H1 (cell line): ENCODE results near the gene CCP110. TPM values are rescaled to one million over a fixed set of nuclear protein-coding genes. Genes with fewer than 3 reads are reported as not detected.

ENCODE experiments used
- CHD1 ChIP-seq: IDR thresholded peaks from 2 replicates; pipeline ENCODE4 v1.6.1; 2012; ENCODE audit warnings: low read depth, low read length, improper control_type of control experiment
- RFX5 ChIP-seq: IDR thresholded peaks from 2 replicates; pipeline ENCODE4 v1.6.1; 2011; ENCODE audit warnings: low read depth, low read length, improper control_type of control experiment, borderline replicate concordance
- polyA plus RNA-seq, 7 experiments: library from polyadenylated mRNA; depleted of rRNA in 3 of 7; stranded (reverse) in 5 of 7; unstranded in 2 of 7; fragments of >200 nt in 5 of 7; fragments of 200-250 nt in 2 of 7; gene quantifications; 1 replicate in 5 of 7; 2 replicates in 1 of 7; 4 replicates in 1 of 7; pipeline versions ENCODE4 v1.2.1 to v1.2.3, GENCODE V29; 2011 to 2013; ENCODE audit warnings: missing spikeins in 2 of 7, mixed read lengths in 2 of 7
- total RNA-seq: library from RNA; stranded (reverse); fragmentation: NEBNext Ultra II Directional; extraction: Animal tissue kit (Norgen Biotek cat#: 25700); gene quantifications from 2 replicates; pipeline ENCODE4 v1.2.1, GENCODE V29; 2021
- TF ChIP-seq, protein P1 (sequence below): fragments of 300-600 bp; sonication (generic); IDR thresholded peaks from 2 replicates; pipeline ENCODE4 v1.7.1; 2012; ENCODE audit warnings: low read length, moderate library complexity, mild to moderate bottlenecking, inconsistent platforms; ENCODE audit not compliant: insufficient replicate concordance

CCP110 gene
- total and polyA plus RNA-seq, 2 of the 8 experiments (the other 6 are each of a cell fraction or from before 2014, with no cell fraction given), result 3.2 to 19.8 TPM

DNA sequence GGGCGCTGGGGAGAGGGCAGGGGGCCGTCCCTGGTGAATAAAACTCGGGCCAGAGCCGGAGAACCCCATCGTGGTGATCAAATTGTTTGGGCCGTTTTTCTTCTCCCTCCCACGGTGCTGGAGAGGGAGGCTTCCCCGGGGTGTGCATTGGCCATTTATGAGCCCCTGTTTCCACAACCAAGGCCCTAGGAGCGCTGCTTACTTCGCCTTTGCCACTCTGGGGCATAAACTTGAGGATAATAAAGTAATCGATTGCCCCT is 544 bp downstream of the CCP110 start (continued):
- TF ChIP-seq, protein P1, sequence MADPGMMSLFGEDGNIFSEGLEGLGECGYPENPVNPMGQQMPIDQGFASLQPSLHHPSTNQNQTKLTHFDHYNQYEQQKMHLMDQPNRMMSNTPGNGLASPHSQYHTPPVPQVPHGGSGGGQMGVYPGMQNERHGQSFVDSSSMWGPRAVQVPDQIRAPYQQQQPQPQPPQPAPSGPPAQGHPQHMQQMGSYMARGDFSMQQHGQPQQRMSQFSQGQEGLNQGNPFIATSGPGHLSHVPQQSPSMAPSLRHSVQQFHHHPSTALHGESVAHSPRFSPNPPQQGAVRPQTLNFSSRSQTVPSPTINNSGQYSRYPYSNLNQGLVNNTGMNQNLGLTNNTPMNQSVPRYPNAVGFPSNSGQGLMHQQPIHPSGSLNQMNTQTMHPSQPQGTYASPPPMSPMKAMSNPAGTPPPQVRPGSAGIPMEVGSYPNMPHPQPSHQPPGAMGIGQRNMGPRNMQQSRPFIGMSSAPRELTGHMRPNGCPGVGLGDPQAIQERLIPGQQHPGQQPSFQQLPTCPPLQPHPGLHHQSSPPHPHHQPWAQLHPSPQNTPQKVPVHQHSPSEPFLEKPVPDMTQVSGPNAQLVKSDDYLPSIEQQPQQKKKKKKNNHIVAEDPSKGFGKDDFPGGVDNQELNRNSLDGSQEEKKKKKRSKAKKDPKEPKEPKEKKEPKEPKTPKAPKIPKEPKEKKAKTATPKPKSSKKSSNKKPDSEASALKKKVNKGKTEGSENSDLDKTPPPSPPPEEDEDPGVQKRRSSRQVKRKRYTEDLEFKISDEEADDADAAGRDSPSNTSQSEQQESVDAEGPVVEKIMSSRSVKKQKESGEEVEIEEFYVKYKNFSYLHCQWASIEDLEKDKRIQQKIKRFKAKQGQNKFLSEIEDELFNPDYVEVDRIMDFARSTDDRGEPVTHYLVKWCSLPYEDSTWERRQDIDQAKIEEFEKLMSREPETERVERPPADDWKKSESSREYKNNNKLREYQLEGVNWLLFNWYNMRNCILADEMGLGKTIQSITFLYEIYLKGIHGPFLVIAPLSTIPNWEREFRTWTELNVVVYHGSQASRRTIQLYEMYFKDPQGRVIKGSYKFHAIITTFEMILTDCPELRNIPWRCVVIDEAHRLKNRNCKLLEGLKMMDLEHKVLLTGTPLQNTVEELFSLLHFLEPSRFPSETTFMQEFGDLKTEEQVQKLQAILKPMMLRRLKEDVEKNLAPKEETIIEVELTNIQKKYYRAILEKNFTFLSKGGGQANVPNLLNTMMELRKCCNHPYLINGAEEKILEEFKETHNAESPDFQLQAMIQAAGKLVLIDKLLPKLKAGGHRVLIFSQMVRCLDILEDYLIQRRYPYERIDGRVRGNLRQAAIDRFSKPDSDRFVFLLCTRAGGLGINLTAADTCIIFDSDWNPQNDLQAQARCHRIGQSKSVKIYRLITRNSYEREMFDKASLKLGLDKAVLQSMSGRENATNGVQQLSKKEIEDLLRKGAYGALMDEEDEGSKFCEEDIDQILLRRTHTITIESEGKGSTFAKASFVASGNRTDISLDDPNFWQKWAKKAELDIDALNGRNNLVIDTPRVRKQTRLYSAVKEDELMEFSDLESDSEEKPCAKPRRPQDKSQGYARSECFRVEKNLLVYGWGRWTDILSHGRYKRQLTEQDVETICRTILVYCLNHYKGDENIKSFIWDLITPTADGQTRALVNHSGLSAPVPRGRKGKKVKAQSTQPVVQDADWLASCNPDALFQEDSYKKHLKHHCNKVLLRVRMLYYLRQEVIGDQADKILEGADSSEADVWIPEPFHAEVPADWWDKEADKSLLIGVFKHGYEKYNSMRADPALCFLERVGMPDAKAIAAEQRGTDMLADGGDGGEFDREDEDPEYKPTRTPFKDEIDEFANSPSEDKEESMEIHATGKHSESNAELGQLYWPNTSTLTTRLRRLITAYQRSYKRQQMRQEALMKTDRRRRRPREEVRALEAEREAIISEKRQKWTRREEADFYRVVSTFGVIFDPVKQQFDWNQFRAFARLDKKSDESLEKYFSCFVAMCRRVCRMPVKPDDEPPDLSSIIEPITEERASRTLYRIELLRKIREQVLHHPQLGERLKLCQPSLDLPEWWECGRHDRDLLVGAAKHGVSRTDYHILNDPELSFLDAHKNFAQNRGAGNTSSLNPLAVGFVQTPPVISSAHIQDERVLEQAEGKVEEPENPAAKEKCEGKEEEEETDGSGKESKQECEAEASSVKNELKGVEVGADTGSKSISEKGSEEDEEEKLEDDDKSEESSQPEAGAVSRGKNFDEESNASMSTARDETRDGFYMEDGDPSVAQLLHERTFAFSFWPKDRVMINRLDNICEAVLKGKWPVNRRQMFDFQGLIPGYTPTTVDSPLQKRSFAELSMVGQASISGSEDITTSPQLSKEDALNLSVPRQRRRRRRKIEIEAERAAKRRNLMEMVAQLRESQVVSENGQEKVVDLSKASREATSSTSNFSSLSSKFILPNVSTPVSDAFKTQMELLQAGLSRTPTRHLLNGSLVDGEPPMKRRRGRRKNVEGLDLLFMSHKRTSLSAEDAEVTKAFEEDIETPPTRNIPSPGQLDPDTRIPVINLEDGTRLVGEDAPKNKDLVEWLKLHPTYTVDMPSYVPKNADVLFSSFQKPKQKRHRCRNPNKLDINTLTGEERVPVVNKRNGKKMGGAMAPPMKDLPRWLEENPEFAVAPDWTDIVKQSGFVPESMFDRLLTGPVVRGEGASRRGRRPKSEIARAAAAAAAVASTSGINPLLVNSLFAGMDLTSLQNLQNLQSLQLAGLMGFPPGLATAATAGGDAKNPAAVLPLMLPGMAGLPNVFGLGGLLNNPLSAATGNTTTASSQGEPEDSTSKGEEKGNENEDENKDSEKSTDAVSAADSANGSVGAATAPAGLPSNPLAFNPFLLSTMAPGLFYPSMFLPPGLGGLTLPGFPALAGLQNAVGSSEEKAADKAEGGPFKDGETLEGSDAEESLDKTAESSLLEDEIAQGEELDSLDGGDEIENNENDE, result no peak
- no peak for TF ChIP-seq CHD1
- no peak for TF ChIP-seq RFX5
